GM19397 (cell line): Measurements from ENCODE around the gene C1GALT1.
"Not testable (repeated sequence)": the region's sequence is repeated elsewhere in the genome, so short reads cannot be mapped to it uniquely, and the experiment has no call there.

ENCODE experiments used
- ATAC-seq: cut with Tn5 transposase; IDR thresholded peaks from one replicate; pipeline ENCODE4 v1.9.1; 2021; ENCODE audit warnings: mild to moderate bottlenecking, moderate library complexity; ENCODE audit not compliant: unreplicated experiment

C1GALT1 gene

DNA sequence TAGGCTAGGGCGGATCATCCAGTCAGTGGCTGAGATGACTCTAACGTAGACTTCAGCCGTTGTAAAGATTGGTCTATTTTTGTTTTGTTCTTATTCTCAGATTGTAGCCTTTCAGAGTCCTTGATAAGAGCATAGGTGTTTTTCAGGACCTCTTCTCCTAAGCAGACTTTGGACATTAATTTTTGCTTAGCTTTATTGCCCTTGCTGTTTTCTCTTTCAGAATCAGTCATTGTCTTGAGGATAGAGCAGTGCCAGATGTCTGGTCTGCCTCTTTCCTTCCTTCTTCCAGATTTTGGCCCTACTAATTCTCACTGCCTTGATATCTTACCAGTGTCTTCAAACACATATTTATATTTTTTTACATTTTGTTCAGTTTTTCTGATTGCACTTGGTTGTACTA lies 49.5 kb downstream of the C1GALT1 start:
- no peak for ATAC-seq

DNA sequence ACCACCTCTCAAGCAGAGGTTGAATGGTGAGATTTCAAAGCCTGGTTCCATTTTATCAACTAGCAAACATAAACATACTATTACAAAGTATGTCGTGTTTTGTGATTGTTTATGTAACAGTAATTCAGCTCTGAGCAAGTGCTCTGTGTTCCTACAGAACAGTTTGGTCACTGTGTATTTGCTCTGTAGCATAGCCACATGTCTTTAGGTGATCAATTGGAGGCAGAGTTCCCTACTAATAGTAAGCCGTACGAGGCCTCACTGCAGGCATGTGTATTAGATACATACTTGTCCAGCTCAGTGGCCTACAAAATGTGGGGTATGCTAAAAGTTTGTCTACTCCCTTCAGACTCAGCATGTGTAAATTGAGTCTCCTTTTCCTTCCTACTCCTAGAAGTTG lies 53.0 kb downstream of the C1GALT1 start:
- ATAC-seq = no peak

DNA sequence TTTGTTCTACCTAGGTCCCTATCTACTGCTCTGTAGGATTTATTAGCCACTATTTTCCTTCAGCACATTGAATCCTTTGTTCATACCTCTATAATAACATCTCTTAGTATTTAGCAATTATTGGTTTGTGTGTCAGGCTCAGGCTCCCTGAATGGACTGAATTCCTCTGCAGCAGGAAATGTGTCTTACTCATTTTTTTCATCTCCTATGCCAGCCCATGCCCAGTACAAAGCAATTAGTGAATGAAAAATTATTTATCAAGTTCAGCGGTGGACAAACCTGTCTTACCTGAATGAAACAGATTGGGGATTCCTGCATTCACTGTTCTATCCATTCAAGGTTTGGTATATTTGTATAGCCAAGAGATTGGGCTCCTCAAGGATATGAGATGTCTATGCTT lies 53.7 kb downstream of the C1GALT1 start:
- no peak for ATAC-seq

DNA sequence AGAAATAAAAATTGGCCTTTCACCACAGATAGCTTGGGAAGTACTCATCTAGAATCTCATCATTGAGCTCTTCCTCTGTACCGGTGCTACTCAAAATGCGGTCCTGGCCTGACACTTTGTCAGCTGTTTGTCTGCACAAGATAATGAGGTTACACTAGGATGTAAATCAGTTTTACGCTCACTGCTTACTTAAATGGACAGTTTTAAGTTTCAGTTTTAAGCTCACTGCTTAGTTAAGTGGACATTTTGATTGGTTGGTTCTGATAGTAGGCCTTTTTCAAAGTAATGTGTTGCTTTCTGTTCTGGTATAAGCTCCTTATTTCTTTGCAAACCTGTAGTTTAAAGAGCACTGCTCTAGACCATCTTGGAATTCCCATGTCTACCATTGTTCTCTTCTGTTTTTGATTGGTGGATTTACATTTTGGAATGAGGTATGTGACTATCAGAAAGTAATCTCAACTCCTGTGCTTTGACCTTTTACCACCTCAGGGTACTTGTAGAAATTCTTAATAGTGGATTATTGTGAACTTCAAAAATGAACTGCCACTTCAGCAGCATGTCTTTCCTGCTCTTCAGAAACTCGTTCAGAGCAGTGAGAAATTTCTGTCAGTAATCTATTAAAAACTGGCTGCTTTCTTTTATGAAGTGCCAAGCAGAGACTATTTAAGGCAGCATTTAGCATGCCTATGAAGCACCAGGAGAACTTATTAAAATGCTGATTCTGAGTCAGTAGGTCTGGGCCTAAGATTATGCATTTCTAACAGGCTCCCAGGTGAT lies 55.0 kb downstream of the C1GALT1 start:
- no peak for ATAC-seq

DNA sequence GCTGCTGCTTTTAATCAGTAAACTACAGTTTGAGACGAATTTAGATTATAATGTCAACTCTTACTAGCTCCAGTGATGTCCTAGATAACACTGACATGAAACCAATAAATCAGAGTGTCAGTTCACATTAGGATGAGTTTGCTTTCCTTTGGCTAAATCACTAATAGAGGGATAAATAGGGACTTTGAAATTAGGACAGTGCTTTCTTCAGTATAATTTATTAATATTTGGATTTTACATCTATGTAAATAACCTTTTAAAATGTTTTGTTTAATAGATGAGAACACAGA lies 55.6 kb downstream of the C1GALT1 start:
- ATAC-seq = no peak

DNA sequence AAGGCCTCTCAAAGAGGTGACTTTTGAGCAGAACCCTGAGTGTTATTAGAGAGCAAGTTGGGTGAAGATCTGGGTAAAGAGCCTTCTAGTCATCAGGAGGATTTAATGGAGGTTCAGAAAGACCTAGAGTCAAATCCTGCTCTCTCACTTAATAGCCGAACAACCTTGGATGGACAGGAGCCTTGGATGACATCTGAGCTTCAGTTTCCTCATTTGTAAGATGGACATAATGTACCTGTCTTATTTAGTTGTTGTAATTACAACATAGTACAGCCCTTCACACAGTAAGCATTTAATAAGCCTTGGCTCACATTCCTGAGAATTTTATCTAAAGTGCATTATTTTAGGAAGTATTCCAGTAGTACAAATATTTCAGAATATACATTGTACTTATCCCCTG lies 57.0 kb downstream of the C1GALT1 start:
- ATAC-seq = no peak

DNA sequence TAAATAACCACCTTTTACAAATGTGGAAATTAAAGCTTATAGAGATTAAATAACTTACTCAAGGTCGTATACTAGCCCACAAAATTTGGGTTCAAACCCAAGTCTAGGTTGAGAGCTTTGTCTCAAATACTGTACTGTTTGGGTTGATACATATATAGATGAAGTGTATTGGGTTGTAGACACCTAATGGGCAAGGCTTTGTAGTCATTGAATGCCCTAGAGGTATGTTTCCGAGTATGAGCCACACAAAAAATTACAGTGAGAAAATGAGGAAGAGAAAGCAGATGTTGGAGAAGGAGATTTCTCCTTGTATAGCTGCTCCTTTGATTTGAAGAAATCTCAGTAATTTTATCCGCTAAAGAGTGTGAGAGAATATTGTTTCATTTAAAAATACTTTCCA lies 60.6 kb downstream of the C1GALT1 start:
- no peak for ATAC-seq

DNA sequence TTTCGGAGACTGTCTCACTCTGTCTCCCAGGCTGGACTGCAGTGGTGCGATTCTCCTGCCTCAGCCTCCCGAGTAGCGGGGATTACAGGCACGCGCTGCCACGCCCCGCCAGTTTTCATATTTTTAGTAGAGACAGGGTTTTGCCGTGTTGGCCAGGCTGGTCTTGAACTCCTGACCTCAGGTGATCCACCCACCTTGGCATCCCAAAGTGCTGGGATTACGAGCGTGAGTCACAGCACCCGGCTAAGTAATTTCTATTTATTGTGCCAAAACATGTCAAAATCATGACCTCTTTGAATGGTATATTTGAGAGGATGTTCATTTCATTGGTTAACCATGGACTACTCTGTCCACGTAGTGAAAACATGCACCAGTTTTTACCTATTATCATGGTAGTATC lies 62.9 kb downstream of the C1GALT1 start:
- not testable (repeated sequence) for ATAC-seq

DNA sequence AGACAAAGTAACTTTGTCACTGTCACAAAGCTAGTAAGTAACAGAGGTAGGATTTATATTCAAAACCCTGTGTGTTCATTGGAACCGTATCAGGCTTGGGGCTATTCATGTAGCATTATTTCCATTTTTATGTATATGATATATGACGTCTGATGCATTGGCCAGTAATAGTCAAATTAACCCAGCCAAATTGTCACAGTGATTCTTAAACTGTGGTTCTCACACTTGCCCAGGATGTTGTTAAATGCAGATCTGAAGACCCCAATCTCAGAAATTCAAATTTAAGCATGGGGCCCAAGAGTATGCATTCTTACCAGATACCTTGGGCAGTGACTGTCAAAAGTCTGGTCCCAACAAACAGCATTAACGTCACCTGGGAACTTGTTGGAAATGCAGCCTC lies 63.9 kb downstream of the C1GALT1 start:
- ATAC-seq = no peak

DNA sequence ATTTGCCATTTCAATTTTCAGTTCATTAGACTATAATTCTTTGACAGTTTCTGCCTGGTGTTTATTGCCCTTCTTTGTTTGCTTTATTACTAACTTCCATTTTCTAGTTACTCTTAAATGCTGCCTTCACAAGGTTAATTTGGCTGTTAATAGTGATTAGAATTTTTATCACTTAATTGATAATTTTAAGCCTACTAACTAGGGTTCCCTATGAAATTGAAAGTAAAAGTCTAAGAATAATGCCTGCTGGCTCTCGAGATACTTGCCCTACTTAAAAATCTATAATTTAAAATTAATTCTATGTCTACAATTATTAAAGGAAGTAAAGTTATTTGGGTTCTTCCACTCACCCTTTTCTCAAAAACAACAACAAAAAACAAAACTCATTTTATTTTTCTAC lies 65.3 kb downstream of the C1GALT1 start:
- no peak for ATAC-seq

DNA sequence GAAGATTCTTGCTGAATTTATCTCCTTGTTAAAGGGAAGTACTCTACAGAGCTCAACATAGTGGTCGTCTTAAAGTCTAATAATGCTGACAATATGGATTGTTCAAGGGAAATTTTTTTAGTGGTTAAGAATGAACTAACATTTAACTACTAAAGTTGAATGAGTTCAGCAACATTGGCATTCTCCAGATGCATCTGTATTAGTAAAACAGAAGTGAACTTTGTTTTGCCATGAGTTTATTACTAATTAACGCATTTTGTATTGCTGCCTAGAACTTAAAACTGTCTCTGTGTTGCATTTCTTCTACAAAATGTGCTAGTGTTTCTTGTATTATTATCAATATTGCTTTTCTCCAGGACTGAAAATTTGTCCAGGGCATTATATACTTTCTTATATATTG lies 67.5 kb downstream of the C1GALT1 start:
- ATAC-seq = no peak

DNA sequence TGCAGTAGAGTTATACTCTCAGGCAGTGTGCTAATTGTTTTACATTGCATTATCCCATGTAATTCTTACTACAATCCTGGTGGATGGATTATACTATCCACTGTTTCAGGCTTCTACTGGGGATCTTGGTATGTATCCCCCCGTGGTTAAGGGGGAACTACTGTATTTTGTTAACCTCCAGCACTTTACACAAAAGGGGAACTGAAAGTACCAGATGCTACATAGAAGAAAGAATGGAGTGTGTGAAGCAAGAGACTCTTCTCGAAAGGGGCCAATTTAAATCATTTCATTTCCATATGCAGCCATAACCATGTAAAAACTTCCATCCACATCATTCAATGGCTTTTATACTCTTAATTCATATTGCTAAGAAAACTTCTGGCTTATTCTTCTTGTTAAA lies 69.4 kb downstream of the C1GALT1 start:
- ATAC-seq = peak; percentile 89

DNA sequence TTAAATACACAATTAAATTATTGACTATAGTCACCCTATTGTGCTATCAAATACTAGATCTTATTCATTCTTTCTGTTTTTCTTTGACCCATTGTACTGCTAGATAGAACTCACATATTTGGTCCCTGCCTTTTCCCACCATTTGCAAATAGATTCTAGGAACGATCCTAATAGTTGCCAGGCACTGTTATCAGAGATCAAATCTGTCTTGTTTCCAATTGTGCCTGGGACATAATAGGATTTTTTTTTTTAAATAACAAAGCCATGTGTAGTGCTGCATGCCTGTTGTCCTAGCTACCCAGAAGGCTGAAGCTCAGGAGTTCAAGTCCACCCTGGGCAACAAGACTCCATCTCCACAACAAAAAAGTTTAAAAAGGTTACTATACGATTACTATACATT lies 72.0 kb downstream of the C1GALT1 start:
- ATAC-seq = no peak

DNA sequence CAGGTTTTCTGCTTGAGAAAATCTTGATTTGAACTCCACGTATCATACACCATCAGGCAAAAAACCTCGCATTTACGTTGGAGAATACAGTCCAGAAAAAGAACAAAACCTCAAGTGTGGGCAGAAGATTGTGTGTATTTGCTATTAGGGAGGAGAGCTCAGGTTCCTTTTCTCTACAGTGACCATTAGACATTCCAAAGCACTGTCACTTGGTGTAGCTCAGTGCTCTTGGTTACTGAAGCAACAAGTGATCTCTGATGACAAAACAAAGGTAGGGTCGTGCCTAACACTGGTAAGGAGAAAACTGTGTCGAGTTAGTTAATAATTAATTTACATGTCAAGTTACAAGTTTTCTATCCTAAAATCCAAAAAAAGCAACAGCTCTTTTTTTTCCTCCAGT lies 72.6 kb downstream of the C1GALT1 start:
- ATAC-seq = no peak

DNA sequence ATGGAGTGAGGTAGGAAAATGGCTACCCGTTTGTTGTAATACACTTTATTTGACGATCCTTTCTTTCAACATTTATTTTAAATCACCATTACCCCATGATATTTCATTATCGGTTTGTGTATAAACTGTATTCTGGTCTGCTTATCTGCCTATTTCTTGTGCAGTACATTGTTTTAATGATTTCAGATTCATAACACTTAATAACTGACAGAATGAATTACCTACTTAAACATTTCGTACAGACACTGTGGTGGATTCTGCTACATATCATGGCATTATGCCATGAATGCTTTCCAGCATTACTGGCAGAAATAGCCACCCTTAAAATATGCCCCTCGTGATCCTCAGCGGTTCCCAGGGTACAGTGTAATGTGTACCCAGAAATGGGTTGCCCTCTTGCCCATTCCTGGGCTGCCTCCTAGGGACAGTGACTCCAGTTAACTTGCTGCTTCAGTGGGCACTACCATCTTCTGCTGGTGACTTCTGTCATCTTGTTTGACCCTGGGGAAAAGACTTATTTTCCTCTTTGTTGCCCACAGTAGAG lies 74.5 kb downstream of the C1GALT1 start:
- ATAC-seq = no peak

DNA sequence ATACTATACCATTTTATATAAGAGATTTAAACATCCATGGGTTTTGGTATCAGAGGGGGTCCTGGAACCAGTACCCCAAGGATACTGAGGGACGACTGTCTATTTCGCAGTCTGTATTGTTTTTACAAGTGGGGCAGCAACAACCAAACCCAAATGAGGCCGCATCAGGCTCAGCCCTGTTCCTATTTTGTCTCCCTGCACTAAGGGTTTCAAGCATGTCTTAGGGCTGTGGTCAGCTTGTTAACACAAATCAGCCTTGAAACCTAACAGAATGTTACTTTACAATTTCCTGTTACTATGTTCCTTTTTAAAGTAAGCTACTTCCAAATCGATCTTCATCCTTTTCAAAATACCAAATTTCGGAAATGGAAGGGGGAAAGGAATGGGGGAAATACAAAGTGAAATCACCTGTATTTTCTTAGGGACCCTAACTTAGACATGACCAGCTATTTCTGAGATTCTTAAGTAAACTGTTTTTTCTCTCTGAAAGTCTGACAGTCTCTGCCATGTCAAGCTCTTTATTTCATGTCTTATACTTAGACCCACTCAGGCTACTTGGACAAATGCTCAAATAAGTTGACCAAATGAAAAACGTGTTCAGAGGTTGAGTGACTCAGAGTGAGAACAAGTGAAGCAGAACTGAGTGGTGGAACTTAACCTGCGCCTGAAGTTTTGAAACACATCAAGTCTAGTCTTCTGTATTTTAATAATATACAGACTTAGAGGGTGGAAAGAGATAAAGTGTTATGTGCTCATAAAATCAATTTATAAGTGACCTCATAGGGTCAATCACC lies 75.8 kb downstream of the C1GALT1 start:
- ATAC-seq = peak; percentile 84

DNA sequence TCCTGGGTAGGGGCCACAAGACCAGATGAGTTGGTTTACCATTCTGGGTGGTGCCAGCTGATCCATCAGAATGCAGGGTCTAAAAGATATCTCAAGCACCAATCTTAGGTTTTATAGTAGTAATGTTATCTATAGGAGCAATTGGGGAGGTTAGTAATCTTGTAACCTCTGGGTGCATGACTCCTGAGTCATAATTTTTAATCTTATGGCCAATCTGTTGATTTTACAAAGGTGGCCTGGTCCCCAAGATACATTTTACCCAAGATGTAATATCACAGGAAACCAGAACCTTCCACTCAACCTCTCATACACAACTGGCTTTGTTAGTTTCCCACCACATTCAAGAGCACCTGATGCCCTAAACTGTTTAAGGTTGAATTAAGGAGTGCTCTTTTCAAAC lies 79.5 kb downstream of the C1GALT1 start:
- no peak for ATAC-seq

DNA sequence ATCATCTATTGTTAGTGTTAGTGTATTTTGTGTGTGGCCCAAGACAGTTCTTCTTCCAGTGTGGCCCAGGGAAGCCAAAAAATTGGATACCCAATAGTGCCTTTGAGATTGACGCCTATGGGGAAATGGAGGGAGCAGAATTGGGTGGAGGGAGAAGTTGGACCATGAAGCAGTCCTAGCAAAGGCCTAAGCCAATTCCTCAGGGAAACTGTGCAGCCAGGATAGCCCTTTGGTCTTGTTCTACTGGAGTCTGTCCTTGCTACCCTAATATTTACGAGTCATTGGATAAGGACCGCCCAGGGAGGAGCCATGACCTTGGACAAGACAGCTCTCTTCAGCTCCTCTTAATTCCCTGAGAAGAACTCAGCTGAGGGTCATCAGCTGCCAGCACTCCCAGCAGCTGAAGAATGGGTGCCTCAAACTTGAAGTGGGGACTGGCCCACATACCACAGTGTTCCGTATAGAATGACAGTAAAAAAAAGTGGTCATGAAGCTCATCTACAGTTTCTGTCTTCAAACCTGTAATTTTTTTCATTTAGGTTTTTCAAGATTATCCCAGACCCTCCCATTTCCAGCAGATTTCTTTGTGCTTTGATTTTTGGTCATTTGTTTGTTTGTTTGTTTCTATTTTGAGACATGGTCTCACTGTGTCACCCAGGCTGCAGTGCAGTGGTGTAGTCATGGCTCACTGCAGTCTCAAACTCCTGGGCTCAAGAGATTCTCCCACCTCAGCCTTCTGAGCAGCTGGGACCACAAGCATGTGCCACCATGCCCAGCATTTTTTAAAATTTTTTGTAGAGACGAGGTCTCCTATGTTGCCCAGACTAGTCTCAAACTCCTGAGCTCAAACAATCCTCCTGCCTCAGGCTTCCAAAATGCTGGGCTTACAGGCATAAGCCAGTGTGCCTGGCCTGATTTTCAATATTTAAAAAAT lies 81.2 kb downstream of the C1GALT1 start:
- ATAC-seq = no peak

DNA sequence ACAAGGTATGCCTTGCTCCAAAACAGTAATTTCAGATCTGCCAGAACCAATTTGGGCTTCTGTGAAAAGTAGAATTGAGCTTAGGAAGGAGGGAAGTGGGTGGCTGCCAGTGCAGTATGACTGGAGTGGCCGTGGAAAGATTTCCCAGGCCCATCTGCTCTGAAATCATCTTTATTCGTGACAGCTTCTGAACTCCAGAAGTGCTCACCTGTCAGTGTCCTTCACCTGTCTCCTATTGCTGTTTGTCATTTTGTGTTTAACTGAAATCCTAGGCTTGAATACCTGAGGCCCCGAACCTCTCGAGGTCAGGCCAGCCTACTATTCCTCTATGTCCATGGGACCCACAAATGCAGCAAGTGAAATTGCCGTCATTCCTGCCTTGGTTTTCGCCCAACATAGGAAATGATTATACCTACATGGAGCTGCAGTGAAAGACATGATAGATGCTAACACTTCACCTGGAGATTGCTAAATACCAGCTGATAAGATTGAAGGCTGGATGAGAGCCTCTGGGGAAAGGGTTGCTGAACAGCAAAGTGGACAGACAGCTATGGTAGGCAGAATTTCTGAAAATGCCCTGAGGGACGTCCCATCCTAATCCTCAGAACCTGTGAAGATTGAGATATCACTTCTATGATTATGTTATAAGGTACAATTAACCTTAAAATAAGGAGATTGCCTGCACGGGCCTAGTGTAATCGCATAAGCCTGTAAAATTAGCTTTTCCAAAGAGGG lies 82.1 kb downstream of the C1GALT1 start:
- no peak for ATAC-seq
